DND-41 (cell line): Measurements from ENCODE around the gene AKT1.

ENCODE experiments used
- ATAC-seq: fragments of 200-7000 bp; cut with Tn5 transposase; 3 replicates; pipeline ENCODE4 v1.9.1; 2021; ENCODE audit warnings: low read depth; ENCODE audit not compliant: insufficient read depth
- DNase-seq: peaks from one replicate; pipeline ENCODE4 v3.0.0-alpha.2; 2020
- H2AFZ ChIP-seq: 2 replicates; pipeline ENCODE4 v1.6.0; 2012; ENCODE audit warnings: low read depth, low read length
- H3K27ac ChIP-seq: 2 replicates; pipeline ENCODE4 v1.5.1; 2012; ENCODE audit warnings: low read length, inconsistent platforms
- H3K27me3 ChIP-seq: fragments of 200-600 bp; sonication (generic); 2 replicates; pipeline ENCODE4 v1.6.0; 2012; ENCODE audit warnings: low read length, mild to moderate bottlenecking, inconsistent platforms; ENCODE audit not compliant: insufficient read depth, poor library complexity
- H3K36me3 ChIP-seq: 2 replicates; pipeline ENCODE4 v1.5.1; 2012; ENCODE audit warnings: low read length, inconsistent platforms; ENCODE audit not compliant: insufficient read depth
- H3K4me1 ChIP-seq: 2 replicates; pipeline ENCODE4 v1.5.1; 2012; ENCODE audit warnings: mild to moderate bottlenecking, low read length; ENCODE audit not compliant: insufficient read depth
- H3K4me2 ChIP-seq: 2 replicates; pipeline ENCODE4 v1.6.0; 2012; ENCODE audit warnings: mild to moderate bottlenecking, moderate library complexity, low read length, inconsistent platforms; ENCODE audit not compliant: insufficient read depth
- H3K4me3 ChIP-seq, 2 experiments: fragments of 200-600 bp in 1 of 2; shearing (Covaris generic) in 1 of 2; 2 replicates each; pipeline ENCODE4 v1.5.1; 2012 to 2016; ENCODE audit warnings: inconsistent platforms in 2 of 2, low read length in 2 of 2, mild to moderate bottlenecking in 2 of 2, low read depth in 1 of 2, moderate library complexity in 1 of 2
- H3K79me2 ChIP-seq: 2 replicates; pipeline ENCODE4 v1.6.0; 2012; ENCODE audit warnings: low read length, inconsistent platforms; ENCODE audit not compliant: insufficient read depth
- H3K9ac ChIP-seq: 2 replicates; pipeline ENCODE4 v1.6.0; 2012; ENCODE audit warnings: low read depth, mild to moderate bottlenecking, inconsistent platforms, low read length, moderate library complexity
- H3K9me3 ChIP-seq: 2 replicates; pipeline ENCODE4 v1.5.1; 2012; ENCODE audit warnings: low read length, moderate library complexity, mild to moderate bottlenecking, inconsistent platforms; ENCODE audit not compliant: insufficient read depth, severe bottlenecking
- H4K20me1 ChIP-seq: 2 replicates; pipeline ENCODE4 v1.6.0; 2012; ENCODE audit warnings: low read length; ENCODE audit not compliant: insufficient read depth
- EZH2 ChIP-seq: IDR thresholded peaks from 3 replicates; pipeline ENCODE4 v1.6.1; 2012; ENCODE audit warnings: borderline replicate concordance, low read depth, mild to moderate bottlenecking, moderate library complexity, low read length, inconsistent platforms; ENCODE audit not compliant: severe bottlenecking
- TF ChIP-seq, protein P1 (sequence below): IDR thresholded peaks from 2 replicates; pipeline ENCODE4 v1.5.1; 2012; ENCODE audit warnings: borderline replicate concordance, low read length, moderate library complexity, mild to moderate bottlenecking; ENCODE audit not compliant: poor library complexity, severe bottlenecking; ENCODE audit errors: extremely low read depth

Gene AKT1

DNA sequence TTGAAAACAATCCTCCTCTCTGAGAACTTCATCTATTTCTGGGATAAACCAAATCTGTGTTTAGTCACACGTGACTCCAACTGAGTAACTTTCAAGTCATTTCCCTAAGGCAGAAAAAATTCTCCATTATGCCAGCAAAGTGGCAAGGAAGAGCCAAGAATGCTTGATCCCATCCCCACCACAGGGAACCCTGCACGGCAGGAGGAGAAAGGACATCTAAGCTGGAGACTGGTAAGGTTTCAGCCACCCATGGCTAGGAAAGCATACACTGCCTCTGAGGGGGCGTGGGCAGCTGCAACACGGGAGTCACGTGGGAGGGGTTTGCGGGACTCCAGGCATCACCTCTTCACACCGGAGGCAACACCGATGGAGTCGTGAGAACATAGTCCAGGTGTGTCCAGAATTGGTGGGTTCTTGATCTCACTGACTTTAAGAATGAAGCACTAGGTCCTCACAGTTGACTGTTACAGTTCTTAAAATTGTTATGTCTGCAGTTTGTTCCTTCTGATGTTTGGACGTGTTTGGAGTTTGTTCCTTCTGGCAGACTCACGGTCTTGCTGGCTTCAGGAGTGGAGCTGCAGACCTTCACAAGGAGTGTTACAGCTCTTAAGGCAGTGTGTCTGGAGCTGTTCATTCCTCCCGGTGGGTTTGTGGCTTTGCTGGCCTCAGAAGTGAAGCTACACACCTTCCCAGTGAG, 45.3 kb downstream of the AKT1 start:
- no peak overlapping the region for H3K9ac ChIP-seq
- H2AFZ ChIP-seq: 0 out of 2 replicates have a peak overlapping the region, but pooled peaks have one; percentile 15
- DNase-seq (no peak), ATAC-seq (no peak)
- H3K4me2 ChIP-seq: no peak overlapping the region
- peaks cover 19% of the 10 kb centered on the region for H4K20me1 ChIP-seq
- H3K27ac ChIP-seq: no peak overlapping the region
- H3K79me2 ChIP-seq: peaks cover 26% of the 10 kb centered on the region
- H3K9me3 ChIP-seq: no peaks in the 10 kb centered on the region
- no peak overlapping the region for H3K4me3 ChIP-seq
- no peaks in the 10 kb centered on the region for H3K27me3 ChIP-seq
- H3K36me3 ChIP-seq: peaks cover 11% of the 10 kb centered on the region
- H3K4me1 ChIP-seq: peaks cover 26% of the 10 kb centered on the region
- TF ChIP-seq EZH2: no peak
- TF ChIP-seq, protein P1, sequence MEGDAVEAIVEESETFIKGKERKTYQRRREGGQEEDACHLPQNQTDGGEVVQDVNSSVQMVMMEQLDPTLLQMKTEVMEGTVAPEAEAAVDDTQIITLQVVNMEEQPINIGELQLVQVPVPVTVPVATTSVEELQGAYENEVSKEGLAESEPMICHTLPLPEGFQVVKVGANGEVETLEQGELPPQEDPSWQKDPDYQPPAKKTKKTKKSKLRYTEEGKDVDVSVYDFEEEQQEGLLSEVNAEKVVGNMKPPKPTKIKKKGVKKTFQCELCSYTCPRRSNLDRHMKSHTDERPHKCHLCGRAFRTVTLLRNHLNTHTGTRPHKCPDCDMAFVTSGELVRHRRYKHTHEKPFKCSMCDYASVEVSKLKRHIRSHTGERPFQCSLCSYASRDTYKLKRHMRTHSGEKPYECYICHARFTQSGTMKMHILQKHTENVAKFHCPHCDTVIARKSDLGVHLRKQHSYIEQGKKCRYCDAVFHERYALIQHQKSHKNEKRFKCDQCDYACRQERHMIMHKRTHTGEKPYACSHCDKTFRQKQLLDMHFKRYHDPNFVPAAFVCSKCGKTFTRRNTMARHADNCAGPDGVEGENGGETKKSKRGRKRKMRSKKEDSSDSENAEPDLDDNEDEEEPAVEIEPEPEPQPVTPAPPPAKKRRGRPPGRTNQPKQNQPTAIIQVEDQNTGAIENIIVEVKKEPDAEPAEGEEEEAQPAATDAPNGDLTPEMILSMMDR: no peak

DNA sequence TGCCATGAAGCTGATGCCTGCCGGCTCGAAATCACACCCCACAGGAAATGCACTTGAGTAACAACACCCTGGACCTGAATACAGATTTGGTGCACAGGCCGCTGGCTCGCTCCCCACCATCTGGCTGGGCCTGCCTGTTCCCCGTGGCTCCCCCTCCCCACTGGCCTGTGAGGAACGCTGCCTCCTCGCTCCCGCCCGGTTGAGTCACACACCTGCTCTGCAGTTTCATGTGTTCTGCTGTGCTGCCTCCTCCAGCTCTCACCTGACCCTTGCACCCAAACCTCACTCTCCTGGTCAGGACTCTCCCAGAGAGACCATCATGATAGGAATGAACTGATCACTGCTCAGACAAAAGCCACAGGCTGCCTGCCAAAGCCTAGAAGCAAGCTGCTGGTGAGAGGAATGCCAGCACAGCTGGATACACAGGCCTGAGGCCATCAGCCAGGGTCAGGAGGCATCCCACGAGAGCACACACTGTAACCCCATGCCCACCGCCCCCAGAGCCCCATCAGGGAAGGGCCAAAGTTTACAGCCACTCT, 46.4 kb downstream of the AKT1 start:
- no peak overlapping the region for H3K9ac ChIP-seq
- H3K79me2 ChIP-seq: peaks cover 16% of the 10 kb centered on the region
- DNase-seq (no peak), ATAC-seq (no peak)
- no peak for TF ChIP-seq EZH2
- TF ChIP-seq, protein P1: no peak
- no peak overlapping the region for H3K27ac ChIP-seq
- H3K4me1 ChIP-seq: peaks cover 16% of the 10 kb centered on the region
- H3K4me2 ChIP-seq: no peak overlapping the region
- H3K4me3 ChIP-seq: no peak overlapping the region
- H4K20me1 ChIP-seq: peaks cover 9% of the 10 kb centered on the region
- H3K27me3 ChIP-seq: no peaks in the 10 kb centered on the region
- no peak overlapping the region for H2AFZ ChIP-seq
- H3K9me3 ChIP-seq: no peaks in the 10 kb centered on the region
- H3K36me3 ChIP-seq: peaks cover 1% of the 10 kb centered on the region

DNA sequence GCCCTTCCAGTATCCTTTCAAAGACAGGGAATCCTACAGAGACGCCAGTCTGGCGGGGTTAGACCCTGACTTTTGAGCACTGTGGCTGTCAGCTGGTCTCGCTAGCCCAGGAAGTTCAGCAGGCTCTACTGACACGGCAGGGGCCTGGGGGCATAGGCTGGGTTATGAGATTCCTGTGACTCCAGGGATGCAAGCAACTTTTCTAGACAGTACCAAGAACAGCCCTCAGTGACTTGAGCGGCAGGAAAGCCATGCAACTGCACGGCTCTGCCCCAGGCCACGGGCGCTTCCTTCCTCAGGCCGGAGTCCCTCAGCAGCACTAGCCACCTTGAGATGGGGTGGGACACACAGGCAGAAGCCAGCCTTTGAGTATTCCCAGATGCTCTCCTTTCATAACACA, 47.7 kb downstream of the AKT1 start:
- Histone ChIP-seq H3K9me3 (no peaks in the 10 kb centered on the region), H3K27ac (no peak overlapping the region), H3K27me3 (no peaks in the 10 kb centered on the region), H3K79me2 (0 out of 2 replicates have a peak, but pooled peaks cover 3% of the 10 kb centered on the region), H3K4me2 (no peak overlapping the region), H3K4me3 (no peak overlapping the region), H2AFZ (no peak overlapping the region), H3K9ac (no peak overlapping the region; the same call in 1 of the 2 replicates), H3K4me1 (peaks cover 10% of the 10 kb centered on the region), H3K36me3 (no peaks in the 10 kb centered on the region), H4K20me1 (no peaks in the 10 kb centered on the region)
- ATAC-seq: no peak
- DNase-seq: no peak
- no peak for TF ChIP-seq EZH2
- TF ChIP-seq, protein P1: no peak
